Suppressor macrophage treated with lipopolysaccharide for 1 hour (primary cell): ENCODE measurements around the gene FLRT2.

Experiments
- DNase-seq, 3 donors: peaks; one replicate each; pipeline ENCODE4 v3.0.0-alpha.2; 2020 to 2022

FLRT2 gene

GRCh38 chr14:85566603-85567002, 36.7 kb downstream of the FLRT2 start:
- peak in 2 of 3 donors; percentile 20 to 29 for DNase-seq

- DNase-seq = no peak
These were observed 42.1 kb downstream of the FLRT2 start for GRCh38 chr14:85572011-85572410.

GRCh38 chr14:85572845-85573244, 42.9 kb downstream of the FLRT2 start:
- DNase-seq = peak; percentile 56 to 83 (median 83)

- no peak for DNase-seq
These were observed 43.5 kb downstream of the FLRT2 start for GRCh38 chr14:85573406-85573805.

GRCh38 chr14:85574853-85575616, 45.1 kb downstream of the FLRT2 start:
- DNase-seq = no peak

GRCh38 chr14:85575617-85575898, 45.6 kb downstream of the FLRT2 start:
- DNase-seq = no peak

- DNase-seq = no peak
These were observed 46.3 kb downstream of the FLRT2 start for GRCh38 chr14:85576218-85576617.

- DNase-seq = peak; percentile 34 to 66 (median 54)
These were observed 47.1 kb downstream of the FLRT2 start for GRCh38 chr14:85576848-85577542.

- DNase-seq = no peak
These were observed 47.7 kb downstream of the FLRT2 start for GRCh38 chr14:85577543-85578114.

GRCh38 chr14:85578357-85578756, 48.4 kb downstream of the FLRT2 start:
- DNase-seq = no peak

GRCh38 chr14:85578930-85579329, 49.0 kb downstream of the FLRT2 start:
- DNase-seq = peak in 1 of 3 donors; percentile 13

- DNase-seq = no peak
These were observed 50.0 kb downstream of the FLRT2 start for GRCh38 chr14:85579942-85580341.

GRCh38 chr14:85580536-85581140, 50.7 kb downstream of the FLRT2 start:
- peak in 1 of 3 donors; percentile 24 for DNase-seq

GRCh38 chr14:85581691-85582090, 51.7 kb downstream of the FLRT2 start:
- DNase-seq = peak in 2 of 3 donors; percentile 17 to 24

GRCh38 chr14:85583380-85583779, 53.4 kb downstream of the FLRT2 start:
- DNase-seq = no peak

- no peak for DNase-seq
These were observed 54.5 kb downstream of the FLRT2 start for GRCh38 chr14:85584481-85584880.

GRCh38 chr14:85587151-85587711, 57.3 kb downstream of the FLRT2 start:
- peak; percentile 48 to 79 (median 77) for DNase-seq

GRCh38 chr14:85590784-85591183, 60.8 kb downstream of the FLRT2 start:
- DNase-seq = peak in 1 of 3 donors; percentile 32

GRCh38 chr14:85594217-85594616, 64.3 kb downstream of the FLRT2 start:
- no peak for DNase-seq

GRCh38 chr14:85595981-85596380, 66.0 kb downstream of the FLRT2 start:
- no peak for DNase-seq

- DNase-seq = no peak
These were observed 66.6 kb downstream of the FLRT2 start for GRCh38 chr14:85596562-85596961.

- no peak for DNase-seq
These were observed 67.8 kb downstream of the FLRT2 start for GRCh38 chr14:85597701-85598100.

- peak; percentile 81 to 96 (median 94) for DNase-seq
These were observed 70.0 kb downstream of the FLRT2 start for GRCh38 chr14:85599939-85600338.
